Retinal pigment epithelial cell (primary cell): ENCODE data around the gene RASSF7.

Source experiments
- DNase-seq: peaks from one replicate; pipeline ENCODE4 v3.0.0-alpha.2; 2010; ENCODE audit warnings: low read depth
- H3K4me3 ChIP-seq: 2 replicates; pipeline ENCODE4 v1.5.1; 2011; ENCODE audit warnings: mild to moderate bottlenecking, low read length, control low read depth, moderate library complexity
- CTCF ChIP-seq: conservative IDR thresholded peaks from 2 replicates; pipeline ENCODE4 v1.5.1; 2011; ENCODE audit warnings: low read depth, low read length, control low read depth, inconsistent platforms

The RASSF7 gene

DNA sequence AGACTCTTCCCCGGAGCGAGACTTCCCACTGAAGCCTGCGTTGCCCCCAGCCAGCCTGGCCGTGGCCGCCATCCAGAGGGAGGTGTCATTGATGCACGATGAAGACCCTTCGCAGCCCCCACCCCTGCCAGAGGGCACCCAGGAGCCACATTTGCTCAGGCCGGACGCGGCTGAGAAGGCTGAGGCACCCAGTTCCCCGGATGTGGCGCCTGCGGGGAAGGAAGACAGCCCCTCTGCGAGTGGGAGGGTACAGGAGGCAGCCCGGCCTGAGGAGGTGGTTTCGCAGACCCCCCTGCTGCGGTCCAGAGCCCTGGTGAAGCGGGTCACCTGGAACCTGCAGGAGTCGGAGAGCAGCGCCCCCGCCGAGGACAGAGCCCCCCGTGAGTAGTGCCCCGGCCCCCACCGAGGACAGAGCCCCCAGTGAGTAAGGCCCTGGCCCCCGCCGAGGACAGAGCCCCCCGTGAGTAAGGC, 48.6 kb downstream of the RASSF7 start:
- no peak overlapping the region for H3K4me3 ChIP-seq
- DNase-seq = no peak
- TF ChIP-seq CTCF = no peak

GRCh38 chr11:610146-610801, 49.5 kb downstream of the RASSF7 start:
- TF ChIP-seq CTCF = no peak
- DNase-seq = no peak
- no peak overlapping the region for H3K4me3 ChIP-seq

DNA sequence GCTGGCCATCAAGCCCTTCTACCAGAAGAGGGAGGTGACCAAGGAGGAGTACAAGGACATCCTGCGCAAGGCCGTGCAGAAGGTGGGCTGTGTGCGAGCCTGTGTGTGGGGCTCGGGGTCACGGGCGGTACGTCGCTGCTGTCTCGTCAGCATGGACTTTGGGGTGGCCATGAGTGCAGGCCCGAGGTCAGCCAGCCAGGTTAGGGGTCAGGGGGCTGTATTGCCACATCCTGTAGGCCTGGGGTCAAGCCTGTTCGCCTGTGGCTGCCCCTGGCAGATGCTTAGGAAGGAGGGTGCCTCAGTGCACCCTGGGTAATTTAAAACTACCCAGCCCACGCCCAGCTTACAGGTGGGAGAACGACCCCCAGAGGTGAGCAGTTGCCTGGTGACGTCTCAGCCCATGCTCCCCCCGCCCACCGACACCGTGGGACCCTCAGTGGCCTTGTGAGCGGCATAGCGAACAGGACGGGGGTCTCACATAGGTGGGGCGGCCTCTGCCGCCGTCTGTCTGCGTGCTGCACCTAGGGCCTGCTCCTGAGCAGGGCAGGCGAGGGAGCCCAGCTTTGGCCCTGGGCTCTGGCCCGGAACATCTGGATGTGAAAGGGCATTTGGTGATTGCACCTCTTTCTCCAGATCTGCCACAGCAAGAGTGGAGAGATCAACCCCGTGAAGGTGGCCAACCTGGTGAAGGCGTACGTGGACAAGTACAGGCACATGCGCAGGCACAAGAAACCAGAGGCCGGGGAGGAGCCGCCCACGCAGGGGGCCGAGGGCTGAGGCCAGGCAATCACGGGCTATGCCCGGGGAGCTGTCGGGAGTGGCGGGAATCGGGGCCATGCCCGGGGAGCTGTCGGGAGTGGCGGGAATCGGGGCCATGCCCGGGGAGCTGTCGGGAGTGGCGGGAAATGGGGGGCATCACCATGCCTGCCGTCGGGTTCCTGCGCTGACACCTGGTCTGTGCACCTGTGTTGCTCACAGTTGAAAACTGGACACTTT, 50.5 kb downstream of the RASSF7 start:
- no peak for DNase-seq
- TF ChIP-seq CTCF = no peak
- H3K4me3 ChIP-seq = no peak overlapping the region

- no peak overlapping the region for H3K4me3 ChIP-seq
- no peak for DNase-seq
- TF ChIP-seq CTCF = peak; percentile 51
Measured at GRCh38 chr11:612201-612960, 51.6 kb downstream of the RASSF7 start.

DNA sequence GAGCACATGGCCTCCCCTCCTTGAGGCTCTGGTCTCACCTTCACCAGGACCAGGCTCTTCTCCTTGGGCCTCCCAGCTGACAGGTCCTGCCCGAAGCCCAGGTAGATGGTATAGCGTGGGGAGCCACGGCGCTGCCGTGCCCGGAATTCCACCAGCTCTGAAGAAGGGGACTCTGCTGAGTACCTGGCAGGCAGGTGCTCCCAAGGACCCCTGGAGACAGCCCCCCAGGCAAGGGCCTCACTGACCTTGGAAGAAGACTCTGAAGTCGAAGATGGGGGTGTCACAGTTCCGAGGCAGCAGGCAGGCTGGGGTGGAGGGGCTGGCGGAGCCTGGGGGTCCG, 52.2 kb downstream of the RASSF7 start:
- no peak overlapping the region for H3K4me3 ChIP-seq
- no peak for DNase-seq
- no peak for TF ChIP-seq CTCF

DNA sequence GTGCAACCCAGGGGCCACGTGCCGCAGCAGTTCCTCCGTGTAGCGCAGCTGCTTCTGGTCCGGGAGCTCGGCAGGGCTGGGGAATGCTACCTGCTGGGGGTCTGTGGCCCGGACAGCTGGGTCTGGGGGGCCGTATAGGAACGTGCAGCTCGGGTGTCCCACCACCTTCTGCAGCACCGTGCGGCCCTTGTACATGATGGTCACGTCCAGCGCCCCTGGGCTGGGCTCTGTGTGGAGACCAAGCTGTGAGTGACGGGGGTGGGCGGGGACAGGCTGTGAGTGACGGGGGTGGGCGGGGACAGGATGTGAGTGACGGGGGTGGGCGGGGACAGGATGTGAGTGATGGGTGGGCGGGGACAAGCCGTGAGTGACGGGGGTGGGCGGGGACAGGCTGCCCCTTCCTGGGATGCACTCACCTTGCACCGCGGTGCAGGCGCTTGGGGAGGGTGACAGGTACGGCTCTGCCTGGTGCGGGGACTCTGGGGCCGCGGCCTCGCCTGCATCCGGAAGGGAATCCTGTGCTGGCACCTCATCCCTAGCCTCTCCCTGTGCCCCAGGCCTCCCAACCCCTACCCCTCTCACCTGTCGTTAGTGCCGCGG, 52.7 kb downstream of the RASSF7 start:
- DNase-seq = no peak
- H3K4me3 ChIP-seq = no peak overlapping the region
- TF ChIP-seq CTCF = no peak
